Smooth muscle cell of the coronary artery (primary cell): Measurements from ENCODE around the gene LLPH. TPM values are rescaled to one million over a fixed set of nuclear protein-coding genes. Genes with fewer than 3 reads are reported as not detected.

Source experiments
- total RNA-seq: library from RNA; depleted of rRNA; stranded (reverse); fragments of >200 nt; gene quantifications from 2 replicates; pipeline ENCODE4 v1.2.3, GENCODE V29; 2014; ENCODE audit warnings: low replicate concordance

Gene LLPH
- total RNA-seq: 2.3 and 3.7 TPM in 2 replicates

DNA sequence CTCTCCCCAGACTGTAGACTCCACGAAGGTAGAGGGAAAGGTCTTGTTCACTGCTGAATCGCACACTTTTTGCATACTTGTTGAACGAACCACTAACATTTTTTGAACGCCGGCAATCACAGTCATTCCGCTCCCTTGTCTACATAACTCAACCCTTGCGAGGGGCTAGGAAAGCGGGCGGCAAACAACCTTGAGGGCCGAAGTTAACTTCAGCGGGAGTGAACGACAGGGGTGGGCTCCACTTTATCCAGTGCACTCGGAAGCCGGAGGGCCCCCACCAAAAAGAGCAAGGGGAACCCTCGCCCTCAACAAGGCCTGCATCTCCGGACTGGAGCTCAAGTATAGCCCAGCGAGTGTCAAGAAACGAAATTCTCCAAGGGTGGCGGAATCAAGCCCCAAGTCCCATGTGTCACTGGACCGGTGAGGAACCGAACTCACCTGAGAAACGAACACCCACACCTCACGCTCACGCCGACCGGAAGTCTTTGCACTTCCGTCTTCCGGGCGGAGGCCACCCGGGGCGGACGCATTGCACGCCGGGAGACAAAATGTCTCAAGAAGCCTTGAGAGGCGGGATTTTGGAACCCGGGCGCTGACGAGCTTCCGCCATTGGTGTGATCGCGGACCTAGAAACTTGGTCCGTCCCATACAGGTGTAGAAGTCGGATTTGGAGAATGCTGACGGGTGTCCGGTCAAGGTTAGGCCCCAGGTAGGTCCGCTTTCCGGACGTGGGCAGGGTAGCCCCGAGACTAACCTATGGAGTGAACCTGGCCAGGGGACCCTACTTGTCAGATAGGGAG, at the start of gene LLPH:
Gene LLPH (minus strand): TSS at position 484 of the 800 bp plus-strand sequence. CDS start 1,644 bp downstream, outside the sequence.

DNA sequence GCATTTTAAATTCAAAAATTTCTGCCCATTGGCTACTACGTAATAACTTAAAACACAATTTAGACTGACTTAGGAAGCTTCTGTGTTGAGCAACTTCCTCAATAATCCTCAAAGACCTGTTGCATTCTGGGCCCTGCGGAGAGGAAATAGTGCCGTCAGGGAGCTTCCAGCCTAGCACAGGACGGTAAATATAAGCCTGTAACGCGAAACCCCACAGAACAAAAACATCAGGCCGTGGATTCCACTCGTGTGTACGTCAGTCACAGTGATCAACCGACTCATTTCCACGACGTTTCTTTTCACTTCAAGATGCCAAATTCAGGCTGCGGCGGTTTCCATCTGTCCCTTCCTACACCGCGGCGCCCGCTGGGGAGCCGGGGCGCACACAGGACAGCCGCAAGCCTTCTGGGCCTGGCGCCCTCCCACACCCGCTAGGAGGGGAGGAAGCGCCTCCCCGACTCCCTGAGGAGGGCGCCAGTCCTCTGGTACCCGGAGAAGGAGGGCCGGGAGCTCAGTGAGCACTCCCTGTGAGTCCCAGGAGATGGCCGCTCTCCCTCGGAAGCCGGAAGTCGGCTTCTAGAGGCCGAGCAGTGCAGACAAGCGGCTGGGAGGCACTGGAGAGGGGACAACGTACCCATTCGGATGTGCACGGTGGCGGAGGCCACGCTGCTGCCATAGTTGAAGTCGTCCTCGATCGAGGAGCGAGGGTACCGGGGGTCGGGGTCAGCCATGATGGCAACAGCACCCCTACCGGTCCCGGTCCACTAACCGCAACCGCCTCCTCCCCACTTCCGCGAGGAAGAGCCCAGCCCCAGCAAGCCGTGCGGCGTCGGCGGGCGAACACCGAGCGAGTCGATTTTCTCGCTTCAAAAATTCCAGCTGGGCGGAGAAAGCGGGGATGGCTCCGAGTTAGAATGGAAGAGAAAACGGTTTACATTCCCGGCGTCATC, 38.9 kb upstream of the LLPH start, which contains the start of gene TMBIM4:
Gene TMBIM4 (minus strand): TSS at position 776 of the 950 bp plus-strand sequence. CDS start 45 bp downstream, at position 731.

Other genes with a start within 250 kb of the LLPH start
- gene TMBIM4, start 39.2 kb upstream of the LLPH start, total RNA-seq: 30.3 and 47.7 TPM in 2 replicates
- gene IRAK3, start 58.5 kb upstream of the LLPH start, total RNA-seq: 2.4 and 8.7 TPM in 2 replicates
- 2.9 TPM in 2 replicates for gene HELB, start 171.7 kb upstream of the LLPH start, total RNA-seq